ENCODE measurements around the gene RNU7-1.

The RNU7-1 gene

GRCh38 chr12:6938353-6939190 is 5.0 kb upstream of the RNU7-1 start:
- no peak for FAIRE-seq

GRCh38 chr12:6939191-6939540 is 4.5 kb upstream of the RNU7-1 start:
- FAIRE-seq = no peak

GRCh38 chr12:6941267-6941666 is 2.3 kb upstream of the RNU7-1 start:
- no peak for FAIRE-seq

- no peak for FAIRE-seq
Measured at GRCh38 chr12:6941782-6942181, 1.8 kb upstream of the RNU7-1 start.

GRCh38 chr12:6942331-6942665 is 1.3 kb upstream of the RNU7-1 start:
- FAIRE-seq = no peak

- FAIRE-seq = peak; percentile 92
Measured at GRCh38 chr12:6943389-6943721, 261 bp upstream of the RNU7-1 start.

- FAIRE-seq = peak; percentile 54
Measured at GRCh38 chr12:6944381-6945186, 968 bp downstream of the RNU7-1 start.

GRCh38 chr12:6945613-6946012 is 2.0 kb downstream of the RNU7-1 start:
- FAIRE-seq = no peak

GRCh38 chr12:6946033-6946919 is 2.7 kb downstream of the RNU7-1 start:
- no peak for FAIRE-seq

GRCh38 chr12:6946920-6947374 is 3.3 kb downstream of the RNU7-1 start:
- no peak for FAIRE-seq

GRCh38 chr12:6947615-6948014 is 4.0 kb downstream of the RNU7-1 start:
- FAIRE-seq = no peak

GRCh38 chr12:6948873-6949594 is 5.4 kb downstream of the RNU7-1 start:
- FAIRE-seq = no peak

GRCh38 chr12:6950401-6950801 is 6.8 kb downstream of the RNU7-1 start:
- no peak for FAIRE-seq

- FAIRE-seq = no peak
Measured at GRCh38 chr12:6950811-6951540, 7.4 kb downstream of the RNU7-1 start, which contains the start of gene PTPN6. Gene PTPN6 (plus strand): TSS chr12:6951356. CDS start chr12:6951513, 157 bp downstream.

- FAIRE-seq = no peak
Measured at GRCh38 chr12:6951551-6952120, 8.0 kb downstream of the RNU7-1 start.

- no peak for FAIRE-seq
Measured at GRCh38 chr12:6952121-6952862, 8.7 kb downstream of the RNU7-1 start.

- FAIRE-seq = no peak
Measured at GRCh38 chr12:6952863-6953441, 9.3 kb downstream of the RNU7-1 start.

GRCh38 chr12:6953442-6954315 is 10.1 kb downstream of the RNU7-1 start:
- no peak for FAIRE-seq

All from TTC549 (cell line).